ENCODE data around the gene GART.
"Not testable (repeated sequence)": the region's sequence is repeated elsewhere in the genome, so short reads cannot be mapped to it uniquely, and the experiment has no call there.

The GART gene

GRCh38 chr21:33541756-33542639, at the start of gene GART:
Gene GART (minus strand): TSS chr21:33542117. CDS start chr21:33539315, 2,802 bp downstream.
- DNase-seq: peak; percentile 67 to 71

- peak; percentile 74 to 77 for DNase-seq
Observed at GRCh38 chr21:33588485-33589335, 46.8 kb upstream of the GART start, which contains the start of gene DONSON. Gene DONSON (minus strand): TSS chr21:33588684. CDS start chr21:33588641, 43 bp downstream.

- DNase-seq: peak; percentile 4 to 14
Observed at GRCh38 chr21:33587792-33588484, 46.0 kb upstream of the GART start.

GRCh38 chr21:33586927-33587326, 45.0 kb upstream of the GART start:
- DNase-seq: no peak

GRCh38 chr21:33584455-33584854, 42.5 kb upstream of the GART start:
- DNase-seq: no peak

DNA sequence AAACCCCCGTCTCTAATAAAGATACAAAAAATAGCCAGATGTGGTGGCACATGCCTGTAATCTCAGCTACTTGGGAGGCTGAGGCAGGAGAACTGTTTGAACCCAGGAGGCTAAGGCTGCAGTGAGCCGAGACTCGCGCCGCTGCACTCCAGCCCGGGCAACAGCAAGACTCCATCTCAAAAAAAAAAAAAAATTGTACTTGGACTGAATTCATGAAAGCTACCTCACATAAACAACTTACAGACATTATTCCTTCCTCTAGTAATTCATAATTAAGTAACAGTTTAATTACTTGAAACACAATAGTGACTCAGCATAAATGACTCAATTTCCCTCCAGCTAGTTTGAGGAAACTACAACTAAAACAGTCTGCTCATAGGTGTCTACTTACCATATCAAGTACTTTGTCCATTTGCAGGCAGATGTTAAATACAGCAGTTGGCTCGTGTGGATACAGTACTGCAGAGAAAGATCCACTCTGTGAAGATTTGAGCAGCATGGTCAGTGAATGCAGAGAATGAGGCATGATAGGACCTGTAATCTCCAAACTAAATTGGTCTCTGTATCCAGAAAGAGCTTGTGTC, 37.1 kb upstream of the GART start:
- no peak for DNase-seq

GRCh38 chr21:33578214-33578613, 36.3 kb upstream of the GART start:
- no peak for DNase-seq

DNA sequence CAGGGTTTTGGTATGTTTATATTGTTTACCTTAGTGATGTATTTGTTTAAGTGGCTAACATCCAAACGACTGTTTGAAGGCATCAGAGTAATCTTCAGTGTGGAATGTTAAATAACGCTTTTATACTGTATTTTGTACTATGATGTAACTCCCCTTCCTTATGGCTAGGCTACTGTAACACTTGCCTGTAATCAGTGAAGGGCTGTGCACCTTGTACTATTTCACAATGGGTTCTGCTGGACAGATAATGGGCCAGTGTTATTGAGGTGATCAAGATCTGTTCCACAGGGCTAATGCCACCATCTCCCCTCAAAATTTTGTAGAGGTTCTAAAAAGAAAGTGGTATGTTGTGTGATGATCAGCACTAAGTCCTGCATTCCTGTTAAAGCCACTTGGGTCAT, 34.8 kb upstream of the GART start:
- DNase-seq: not testable (repeated sequence)

- DNase-seq: no peak
Observed at GRCh38 chr21:33572350-33572749, 30.4 kb upstream of the GART start.

GRCh38 chr21:33569991-33570390, 28.1 kb upstream of the GART start:
- no peak for DNase-seq

GRCh38 chr21:33568448-33568847, 26.5 kb upstream of the GART start:
- no peak for DNase-seq

- DNase-seq: no peak
Observed at GRCh38 chr21:33567914-33568313, 26.0 kb upstream of the GART start.

- DNase-seq: no peak
Observed at GRCh38 chr21:33566514-33566913, 24.6 kb upstream of the GART start.

DNA sequence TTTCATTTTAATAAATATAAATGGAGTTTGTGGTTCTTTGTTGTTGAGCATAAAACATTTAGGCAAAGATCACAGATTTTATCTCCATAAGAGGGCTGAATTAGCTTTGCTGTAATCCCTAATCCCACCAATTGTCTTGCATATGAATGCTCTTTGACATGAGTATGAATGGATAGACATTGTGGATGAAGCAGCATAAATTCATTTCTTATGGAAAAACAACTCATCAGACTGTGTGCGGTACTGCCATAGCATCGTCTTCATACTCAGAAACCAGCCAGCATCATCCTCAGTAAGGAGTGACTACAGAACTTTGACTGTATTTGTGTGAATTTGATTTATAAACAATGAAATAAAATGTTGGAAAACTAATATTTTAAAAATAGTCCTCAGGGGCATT, 20.5 kb upstream of the GART start:
- DNase-seq: no peak

DNA sequence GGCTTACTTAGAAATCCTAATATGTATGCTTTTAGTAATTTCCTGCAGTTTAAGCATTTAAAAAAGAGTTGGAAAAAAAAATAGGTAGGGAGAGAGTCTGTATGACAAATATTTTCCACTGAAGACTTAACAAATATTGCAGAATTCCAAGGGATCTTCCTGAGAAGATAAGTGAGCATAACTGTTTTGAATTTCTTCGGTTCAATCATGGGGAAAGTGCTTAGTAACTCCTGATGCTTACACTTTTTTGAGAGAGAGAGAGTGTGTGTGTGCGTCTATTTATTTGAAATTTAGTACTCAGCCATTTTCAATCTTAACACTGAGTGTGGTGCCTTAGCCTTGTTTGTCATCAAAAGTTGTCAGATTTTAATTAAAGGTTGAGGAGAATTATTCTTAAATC, 19.5 kb upstream of the GART start:
- DNase-seq: no peak

- no peak for DNase-seq
Observed at GRCh38 chr21:33560965-33561364, 19.0 kb upstream of the GART start.

GRCh38 chr21:33559813-33560212, 17.9 kb upstream of the GART start:
- no peak for DNase-seq

DNA sequence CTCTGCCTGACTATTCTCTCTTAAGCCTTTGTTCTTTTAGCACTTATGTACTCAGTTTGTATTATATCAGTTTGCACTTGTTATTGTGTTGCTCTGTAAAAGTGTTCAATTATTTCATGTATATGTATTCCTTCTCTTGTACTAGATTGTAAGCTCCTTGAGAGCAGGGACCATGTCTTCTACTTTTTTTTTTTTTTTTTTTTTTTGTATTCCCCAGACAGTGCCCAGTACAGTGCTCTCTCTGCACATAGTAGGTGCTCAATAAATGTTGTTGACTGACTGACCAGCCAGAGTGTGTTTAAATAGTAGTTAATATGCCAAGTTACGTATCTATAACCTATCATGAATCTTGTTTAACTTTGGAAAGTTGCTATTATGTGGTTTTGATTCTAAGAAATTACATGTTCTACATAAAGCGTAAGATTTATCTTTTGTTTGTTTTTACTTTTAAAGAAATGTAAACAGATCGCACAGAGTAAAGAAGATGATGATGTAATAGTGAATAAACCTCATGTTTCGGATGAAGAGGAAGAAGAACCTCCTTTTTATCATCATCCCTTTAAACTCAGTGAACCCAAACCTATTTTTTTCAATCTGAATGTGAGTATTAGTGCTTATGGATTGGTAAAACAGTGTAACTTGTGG, 17.0 kb upstream of the GART start:
- DNase-seq: no peak

- DNase-seq: no peak
Observed at GRCh38 chr21:33557447-33557846, 15.5 kb upstream of the GART start.

- no peak for DNase-seq
Observed at GRCh38 chr21:33554982-33555344, 13.0 kb upstream of the GART start.

- DNase-seq: no peak
Observed at GRCh38 chr21:33554236-33554981, 12.5 kb upstream of the GART start.

All from activated CD4-positive, alpha-beta T cell treated with anti-CD3 and anti-CD28 coated beads, Interleukin-2, amount 50 U/mL, for 4 hours (primary cell).